Prostate gland (tissue), 2 donors: ENCODE results near the gene VTA1. TPM values are rescaled to one million over a fixed set of nuclear protein-coding genes. Genes with fewer than 3 reads are reported as not detected.
"Not testable (repeated sequence)": the region's sequence is repeated elsewhere in the genome, so short reads cannot be mapped to it uniquely, and the experiment has no call there.

ENCODE experiments used
- DNase-seq: peaks from one replicate; pipeline ENCODE4 v3.0.0-alpha.2; 2019; ENCODE audit warnings: low spot score
- H3K27ac ChIP-seq, 2 donors: fragments of 200-600 bp; sonication (generic); 2 replicates each; pipeline ENCODE4 v1.5.1; 2017 to 2019
- H3K27me3 ChIP-seq: fragments of 200-600 bp; sonication (generic); replicated peaks from 2 replicates; pipeline ENCODE4 v1.5.1; 2019; ENCODE audit not compliant: insufficient read depth
- H3K36me3 ChIP-seq, 2 donors: fragments of 200-600 bp; sonication (generic); 1 replicate in 1 of 2; 2 replicates in 1 of 2; pipeline versions ENCODE4 v1.5.1 to v1.8.1; 2017 to 2019
- H3K4me1 ChIP-seq: fragments of 200-600 bp; sonication (generic); replicated peaks from 2 replicates; pipeline ENCODE4 v1.5.1; 2019
- H3K4me3 ChIP-seq, 2 donors: fragments of 200-600 bp; sonication (generic); 2 replicates each; pipeline ENCODE4 v1.5.1; 2017 to 2019
- H3K9me3 ChIP-seq: fragments of 200-600 bp; sonication (generic); 2 replicates; pipeline ENCODE4 v1.5.1; 2017
- CTCF ChIP-seq, 4 experiments: fragments of 200-600 bp in 2 of 4; fragments of 450-650 bp in 2 of 4; sonication (generic) in 2 of 4; IDR thresholded peaks; 1 replicate in 3 of 4; 2 replicates in 1 of 4; pipeline ENCODE4 v1.5.1; 2016 to 2019; ENCODE audit warnings: antibody characterized with exemption in 4 of 4, mild to moderate bottlenecking in 2 of 4, moderate library complexity in 2 of 4
- POLR2A ChIP-seq: fragments of 450-650 bp; IDR thresholded peaks from one replicate; pipeline ENCODE4 v1.6.1; 2016; ENCODE audit warnings: antibody characterized with exemption, mild to moderate bottlenecking
- POLR2AphosphoS5 ChIP-seq: sonication (generic); formaldehyde crosslinking; IDR thresholded peaks from one replicate; pipeline ENCODE4 v1.6.1; 2017; ENCODE audit warnings: antibody characterized with exemption
- WGBS: methylation state at CpG from one replicate; pipeline ENCODE4 v1.1.5; 2018; 5-methylcytosine and 5-hydroxymethylcytosine counted together
- intact Hi-C: fragments of 100-400 bp; cut with DNase I; formaldehyde crosslinking; loops from one replicate; pipeline ENCODE4 v1.14.2; 2022
- total RNA-seq, 2 donors: library from RNA; depleted of rRNA; stranded (reverse); fragments of >200 nt; gene quantifications; one replicate each; pipeline ENCODE4 v1.1.0, GENCODE V29; 2016

Gene VTA1
- total RNA-seq, 2 donors from 2014 or later, result 38.5 to 44.7 TPM

GRCh38 chr6:142138876-142139275, 8.2 kb upstream of the VTA1 start:
- 43% methylated on average over 2 of the region's 2 CpGs for WGBS
- no peak overlapping the region for H3K4me3 ChIP-seq
- TF ChIP-seq POLR2A (no peak), CTCF (IDR thresholded peaks at IDR 0.05) (no peak), POLR2AphosphoS5 (no peak)
- H3K27me3 ChIP-seq, result no peaks in the 10 kb centered on the region
- no peaks in the 10 kb centered on the region for H3K9me3 ChIP-seq
- H3K36me3 ChIP-seq, result no peaks in the 10 kb centered on the region
- H3K4me1 ChIP-seq, result no peaks in the 10 kb centered on the region
- no peak overlapping the region for H3K27ac ChIP-seq
- intact Hi-C loops, result no loop called here
- DNase-seq, result no peak

- H3K27ac ChIP-seq, H3K27me3 ChIP-seq, H3K4me3 ChIP-seq, intact Hi-C loops, DNase-seq, H3K9me3 ChIP-seq, H3K4me1 ChIP-seq, H3K36me3 ChIP-seq: not testable (repeated sequence)
- WGBS, result 90% methylated on average over 13 of the region's 13 CpGs
Observed at GRCh38 chr6:142141531-142141930, 5.5 kb upstream of the VTA1 start.

GRCh38 chr6:142152746-142153145, 5.7 kb downstream of the VTA1 start:
- intact Hi-C loops, result no loop called here
- no peaks in the 10 kb centered on the region for H3K27me3 ChIP-seq
- TF ChIP-seq POLR2AphosphoS5 (no peak), CTCF (IDR thresholded peaks at IDR 0.05) (no peak), POLR2A (no peak)
- no peaks in the 10 kb centered on the region for H3K9me3 ChIP-seq
- no peaks in the 10 kb centered on the region for H3K36me3 ChIP-seq
- no peak for DNase-seq
- H3K27ac ChIP-seq, result no peak overlapping the region
- peaks cover 4% of the 10 kb centered on the region for H3K4me1 ChIP-seq
- no peak overlapping the region for H3K4me3 ChIP-seq

GRCh38 chr6:142153196-142153595, 6.1 kb downstream of the VTA1 start:
- H3K27ac ChIP-seq, result no peak overlapping the region
- H3K27me3 ChIP-seq, result no peaks in the 10 kb centered on the region
- intact Hi-C loops, result no loop called here
- H3K4me3 ChIP-seq, result no peak overlapping the region
- no peak for DNase-seq
- TF ChIP-seq CTCF (IDR thresholded peaks at IDR 0.05), result no peak
- no peak for TF ChIP-seq POLR2A
- TF ChIP-seq POLR2AphosphoS5, result no peak
- WGBS, result 29% methylated on average over 2 of the region's 2 CpGs
- no peaks in the 10 kb centered on the region for H3K9me3 ChIP-seq
- H3K36me3 ChIP-seq, result no peaks in the 10 kb centered on the region
- H3K4me1 ChIP-seq, result peaks cover under 1% of the 10 kb centered on the region

- no peaks in the 10 kb centered on the region for H3K9me3 ChIP-seq
- H3K4me1 ChIP-seq, result no peaks in the 10 kb centered on the region
- WGBS, result 93% methylated on average over 1 of the region's 1 CpG
- DNase-seq, result no peak
- H3K27me3 ChIP-seq, result no peaks in the 10 kb centered on the region
- H3K36me3 ChIP-seq, result no peaks in the 10 kb centered on the region
- intact Hi-C loops, result no loop called here
- H3K27ac ChIP-seq, result no peak overlapping the region
- TF ChIP-seq POLR2AphosphoS5, result no peak
- no peak for TF ChIP-seq POLR2A
- TF ChIP-seq CTCF (IDR thresholded peaks at IDR 0.05), result no peak
- no peak overlapping the region for H3K4me3 ChIP-seq
Observed at GRCh38 chr6:142154336-142154735, 7.3 kb downstream of the VTA1 start.
